Neural progenitor cell (in vitro differentiated cells): ENCODE data around the gene SLC5A3.

Experiments used
- CTCF ChIP-seq: fragments of 200-600 bp; sonication (generic); IDR thresholded peaks from 2 replicates; pipeline ENCODE4 v1.5.1; 2017; ENCODE audit warnings: antibody characterized with exemption, mild to moderate bottlenecking
- EZH2 ChIP-seq: fragments of 200-600 bp; sonication (generic); IDR thresholded peaks from 2 replicates; pipeline ENCODE4 v1.6.1; 2017; ENCODE audit warnings: antibody characterized with exemption, mild to moderate bottlenecking, moderate library complexity
- EZH2phosphoT487 ChIP-seq: fragments of 200-600 bp; sonication (generic); IDR thresholded peaks from 2 replicates; pipeline ENCODE4 v1.6.1; 2017; ENCODE audit warnings: antibody characterized with exemption

GRCh38 chr21:34073749-34074282 lies 438 bp downstream of the SLC5A3 start:
- no peak for TF ChIP-seq CTCF
- no peak for TF ChIP-seq EZH2
- TF ChIP-seq EZH2phosphoT487 = no peak
